HPDE6-E6E7 (cell line): Measurements from ENCODE around the gene OGDHL.

ENCODE experiments used
- DNase-seq: peaks from one replicate; pipeline ENCODE4 v3.0.0; 2011; ENCODE audit warnings: missing footprints; ENCODE audit errors: extremely low spot score

OGDHL gene

DNA sequence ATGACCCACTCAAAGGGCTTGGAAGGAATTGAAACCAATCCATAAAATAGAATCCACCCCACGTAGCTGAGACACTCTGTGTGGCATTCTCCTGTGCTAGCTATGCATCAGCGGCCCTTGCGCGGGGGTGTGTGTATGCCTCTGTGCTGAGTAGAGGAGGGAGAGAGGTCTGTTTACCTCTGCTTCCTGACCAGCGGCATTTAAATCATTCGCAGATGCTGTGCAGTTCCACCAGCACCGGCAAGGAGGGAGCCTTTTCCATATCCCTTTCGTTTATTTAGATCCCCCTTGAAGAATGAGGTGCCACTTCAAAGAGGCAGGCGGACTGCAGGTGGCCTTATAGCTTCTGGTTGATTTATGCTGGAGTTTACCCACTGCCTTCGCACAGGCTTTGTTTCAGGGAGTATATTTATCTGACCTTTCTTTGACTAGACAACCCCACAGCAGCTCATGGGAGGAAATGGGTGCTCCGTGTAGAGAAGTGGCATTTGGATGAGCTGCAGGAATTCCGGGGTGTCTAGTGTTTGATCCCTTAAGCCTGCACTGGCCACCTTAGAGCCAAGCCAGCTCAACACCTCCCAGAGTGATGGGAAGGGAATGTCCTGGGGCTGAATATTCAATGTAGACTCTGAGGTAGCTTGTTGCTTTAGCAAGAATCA is 71.3 kb downstream of the OGDHL start:
- DNase-seq: no peak

DNA sequence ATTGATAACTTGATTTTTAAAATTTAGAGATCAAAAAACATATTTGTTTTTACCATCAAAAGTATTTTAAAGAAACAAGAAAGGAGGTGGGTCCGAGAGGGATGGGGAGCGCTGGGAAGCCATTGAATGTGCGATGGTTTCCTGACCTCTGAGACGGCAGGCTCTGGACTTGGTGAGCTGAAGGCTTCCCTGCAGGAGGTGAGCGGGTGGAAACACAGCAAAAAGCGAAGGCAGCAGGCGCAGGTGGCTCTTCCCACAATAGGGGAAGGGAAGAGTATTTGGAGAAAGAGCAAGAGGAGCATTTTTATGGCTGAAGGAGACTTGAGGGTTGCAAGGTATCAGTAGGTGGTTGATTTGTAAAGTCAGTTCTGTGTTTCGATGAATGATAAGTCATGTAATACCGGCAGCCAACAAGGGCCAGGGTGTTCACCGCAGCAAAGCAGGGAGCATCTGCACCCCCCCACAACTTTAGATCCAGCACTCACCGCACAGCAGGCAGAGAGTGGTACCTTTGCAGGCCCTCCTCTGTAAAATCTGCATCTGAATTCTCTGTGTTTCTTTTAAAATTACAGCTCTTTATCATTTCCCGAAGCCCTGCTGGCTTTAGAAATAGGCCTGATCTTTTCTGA is 72.1 kb downstream of the OGDHL start:
- no peak for DNase-seq

GRCh38 chr10:49688920-49689319 is 73.2 kb downstream of the OGDHL start:
- no peak for DNase-seq

GRCh38 chr10:49688261-49688846 is 73.8 kb downstream of the OGDHL start:
- no peak for DNase-seq

GRCh38 chr10:49686651-49687050 is 75.5 kb downstream of the OGDHL start:
- DNase-seq: no peak
